Measurements from ENCODE around the gene FAM9A.

GRCh38 chrX:8847360-8847759 lies 46.2 kb upstream of the FAM9A start:
- TF ChIP-seq EZH2 (IDR thresholded peaks at IDR 0.05; ENCODE audit: borderline replicate concordance, insufficient read depth, low read depth, low read length, poor library complexity, severe bottlenecking) (no peak), CTCF (IDR thresholded peaks at IDR 0.05) (no peak)
